Activated CD4-positive, CD25-positive, alpha-beta regulatory T cell treated with anti-CD3 and anti-CD28 coated beads, Interleukin-2, amount 50 U/mL, for 16 hours (primary cell): ENCODE results near the gene KCNJ16.
"Not testable (repeated sequence)": the region's sequence is repeated elsewhere in the genome, so short reads cannot be mapped to it uniquely, and the experiment has no call there.

Experiments used
- DNase-seq: peaks from one replicate; pipeline ENCODE4 v3.0.0-alpha.2; 2020; ENCODE audit warnings: low read depth, low spot score

KCNJ16 gene

DNA sequence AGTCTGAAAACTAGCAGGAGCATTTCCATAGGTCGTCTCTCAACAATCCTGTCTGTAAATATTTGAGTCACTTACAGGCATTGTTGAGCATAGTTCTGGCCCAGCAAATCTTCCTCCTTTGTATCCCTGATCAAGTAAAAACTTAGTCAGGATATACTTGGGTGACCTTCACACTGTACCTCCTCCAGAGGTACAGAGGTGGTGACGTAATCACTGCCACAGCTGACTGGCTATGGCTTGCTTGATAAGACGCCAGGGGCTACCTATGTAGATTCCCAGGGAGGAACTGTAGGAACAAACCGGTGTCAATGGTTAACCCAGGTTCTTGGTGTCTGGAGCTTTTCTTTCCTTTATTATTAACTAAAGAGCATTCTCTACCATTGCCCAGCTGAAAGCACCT is at the start of gene KCNJ16:
TSS of gene KCNJ16 (plus strand) at position 270 of the 400 bp plus-strand sequence. CDS start 56,863 bp downstream, outside the sequence.
- no peak for DNase-seq

DNA sequence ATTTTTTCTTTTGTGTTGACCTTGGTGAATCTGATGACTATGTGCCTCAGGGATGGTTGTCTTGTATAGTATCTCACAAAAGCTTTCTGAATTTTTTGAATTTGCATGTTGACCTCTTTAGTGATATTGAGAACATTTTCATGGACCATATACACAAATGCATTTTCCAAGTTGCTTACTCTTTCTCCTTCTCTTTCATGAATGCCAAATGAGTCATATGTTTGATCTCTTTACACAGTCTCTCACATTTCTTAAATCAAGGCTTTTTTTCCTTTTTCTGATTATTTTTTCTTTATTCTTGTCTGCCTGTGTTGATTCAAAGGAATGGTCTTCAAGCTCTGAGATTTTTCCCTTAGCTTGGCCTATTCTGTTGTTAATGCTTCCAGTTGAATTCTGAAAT is 46.6 kb upstream of the KCNJ16 start:
- DNase-seq = no peak

DNA sequence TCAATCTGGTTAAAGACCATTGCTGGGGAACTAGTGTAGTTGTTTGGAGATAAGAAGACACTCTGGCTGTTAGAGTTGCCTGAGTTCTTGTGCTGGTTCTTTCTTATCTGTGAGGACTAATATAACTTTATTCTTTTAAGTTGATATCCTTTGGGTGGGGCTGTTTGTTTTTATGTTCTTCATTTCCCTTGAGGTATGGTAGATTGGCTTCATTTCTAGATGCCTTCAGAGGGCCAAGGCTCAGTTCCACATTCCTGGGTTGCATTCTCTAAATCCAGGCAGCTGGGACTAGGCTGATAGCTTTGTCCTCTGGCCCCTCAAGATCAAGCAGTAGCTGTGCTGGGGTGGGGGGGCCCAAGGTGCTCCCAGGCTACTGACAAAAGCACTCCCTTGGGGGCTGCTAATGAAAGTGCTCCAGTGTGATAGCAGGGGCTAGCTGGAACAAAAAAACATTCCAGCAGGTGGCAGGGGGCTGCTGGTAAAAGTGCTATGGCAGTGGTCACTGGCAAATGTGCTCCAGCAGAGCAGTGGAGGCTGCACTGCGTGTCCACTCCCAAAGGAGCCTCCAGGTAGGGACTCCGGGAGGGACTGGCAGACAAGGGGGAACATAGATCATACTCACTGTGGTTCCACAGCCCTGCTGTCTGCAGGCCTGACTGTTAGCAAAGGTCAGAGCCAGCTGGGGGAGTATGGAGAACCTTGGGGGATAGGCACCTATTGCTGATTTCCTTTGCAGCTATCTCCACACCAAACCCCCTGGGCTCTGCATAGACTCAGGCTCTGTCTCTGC is 45.9 kb upstream of the KCNJ16 start:
- no peak for DNase-seq

DNA sequence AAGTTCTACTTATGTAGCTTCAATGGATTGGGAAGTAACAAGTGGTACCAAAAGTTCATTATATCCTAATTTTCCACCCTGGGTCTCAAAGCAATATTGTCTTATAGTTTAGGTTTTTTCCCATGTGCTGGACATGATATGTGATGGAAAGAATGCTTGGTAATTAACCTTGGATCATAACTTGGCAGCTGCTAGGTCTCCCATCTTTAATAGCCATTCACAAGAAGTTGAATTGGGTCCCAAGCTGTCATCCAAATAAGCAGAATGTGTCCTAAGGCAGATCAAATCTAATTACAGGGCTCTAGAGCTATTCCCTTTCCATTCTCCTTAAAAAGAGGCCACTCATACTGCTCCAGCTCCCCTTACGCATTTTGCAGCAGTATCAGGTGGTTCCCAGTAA is 44.7 kb upstream of the KCNJ16 start:
- no peak for DNase-seq

DNA sequence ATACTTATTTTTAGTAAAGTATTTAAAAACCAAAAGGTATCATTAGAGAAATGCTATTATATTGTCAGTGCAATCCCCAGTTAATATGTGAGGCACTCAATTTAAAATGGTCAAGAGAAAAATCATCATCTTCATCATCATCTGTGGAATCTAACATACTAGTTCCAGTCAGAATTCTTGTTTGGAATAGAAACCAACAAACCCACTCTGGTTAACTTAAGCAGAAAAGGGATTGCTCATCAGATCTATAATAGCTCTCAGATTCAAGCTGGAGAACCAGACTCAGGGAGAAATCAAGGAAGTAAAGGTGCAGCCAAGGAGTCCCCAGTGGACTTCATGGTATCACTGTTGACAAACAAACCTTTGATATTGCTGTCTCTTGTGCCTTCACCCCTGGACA is 43.7 kb upstream of the KCNJ16 start:
- no peak for DNase-seq

DNA sequence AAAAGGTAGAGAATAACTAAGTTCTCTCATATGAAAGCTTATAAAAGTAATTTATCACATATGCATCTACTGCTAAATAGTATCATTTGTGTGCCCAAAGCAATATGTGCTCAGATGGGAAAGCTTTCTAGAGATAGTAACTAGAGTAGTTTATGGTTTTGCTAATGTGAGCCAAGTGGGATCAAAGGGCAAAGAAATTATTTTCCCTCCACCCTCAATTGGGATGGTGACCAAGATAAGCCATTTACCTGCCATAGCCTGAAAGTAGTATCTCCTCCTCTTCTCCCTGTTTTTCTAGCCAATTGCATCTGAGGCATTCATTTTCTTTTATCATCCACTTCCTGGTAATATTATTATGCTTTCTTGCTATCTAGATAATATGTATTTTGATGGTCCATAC is 41.9 kb upstream of the KCNJ16 start:
- no peak for DNase-seq

DNA sequence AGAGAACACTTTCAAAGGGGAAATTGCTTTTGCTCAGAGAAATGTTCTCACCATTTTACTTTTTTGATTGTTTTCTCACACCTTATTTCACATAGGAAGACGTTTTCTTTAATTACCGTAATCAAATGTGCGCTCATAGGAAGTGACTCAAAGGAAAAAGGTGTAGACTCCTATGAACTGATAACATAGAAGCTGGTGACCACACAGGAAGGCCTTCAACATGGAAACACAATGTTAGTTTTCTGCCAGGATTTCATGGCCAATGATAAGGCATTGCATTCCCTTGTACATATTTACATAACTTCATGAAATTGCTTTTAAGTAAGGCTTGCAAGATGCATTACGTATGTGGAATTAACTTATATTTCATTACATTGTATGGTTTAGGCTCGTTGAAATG is 40.9 kb upstream of the KCNJ16 start:
- DNase-seq = no peak

DNA sequence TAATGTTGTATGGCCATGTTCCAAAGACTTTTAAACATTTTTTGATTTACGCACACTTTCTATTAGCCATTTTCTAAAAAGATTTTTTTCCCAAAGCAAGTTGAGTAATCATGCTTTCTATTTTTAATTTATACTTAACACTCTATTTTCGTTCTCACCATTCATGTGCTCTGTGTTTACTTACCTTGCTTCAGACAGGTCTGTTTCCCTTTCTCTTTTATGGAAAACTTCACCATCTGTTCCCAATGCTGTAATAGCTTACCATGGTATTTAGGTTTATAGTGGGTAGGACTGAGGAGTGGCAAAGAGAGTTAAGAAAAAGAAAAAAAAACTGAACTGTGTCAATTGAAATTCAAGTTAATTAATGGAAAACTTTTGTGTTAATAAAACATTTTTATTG is 37.5 kb upstream of the KCNJ16 start:
- no peak for DNase-seq

DNA sequence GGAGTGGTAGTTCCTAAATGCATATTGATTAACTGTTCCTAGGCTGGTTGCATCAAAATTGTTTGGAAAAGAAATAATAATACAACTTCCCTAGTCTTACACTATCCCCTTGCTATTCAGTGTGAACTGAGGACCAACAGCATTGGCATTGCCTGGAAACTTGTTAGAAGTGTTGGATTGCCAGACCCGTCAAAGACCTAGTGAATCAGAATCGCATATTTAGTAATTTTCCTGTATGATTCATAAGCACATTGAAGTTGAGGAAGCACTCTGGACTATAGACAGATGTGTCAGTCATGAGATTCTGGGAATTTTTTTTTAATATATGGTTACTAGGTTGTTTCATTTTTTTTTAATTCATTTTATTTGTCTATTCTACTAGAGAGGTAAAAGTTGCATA is 34.7 kb upstream of the KCNJ16 start:
- DNase-seq = no peak

DNA sequence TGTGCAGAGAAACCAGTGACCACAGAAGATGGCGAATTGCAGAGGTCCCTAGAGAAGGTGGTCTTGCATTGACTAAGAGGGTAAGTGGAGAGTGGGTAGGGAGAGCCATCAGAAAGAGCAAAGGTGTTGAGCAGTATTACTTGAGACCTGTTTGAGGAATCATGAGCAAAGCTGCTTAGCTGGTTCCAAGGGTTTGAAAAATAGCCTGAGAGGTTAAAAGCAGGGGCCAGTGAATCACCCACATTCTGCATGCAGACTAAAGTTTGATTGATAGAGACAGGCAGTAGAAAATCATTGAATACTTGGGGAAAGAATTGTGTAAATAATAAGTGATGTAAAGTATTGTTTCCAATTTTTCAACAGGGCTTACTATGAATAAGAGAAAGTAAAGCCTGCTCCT is 34.0 kb upstream of the KCNJ16 start:
- DNase-seq = no peak

DNA sequence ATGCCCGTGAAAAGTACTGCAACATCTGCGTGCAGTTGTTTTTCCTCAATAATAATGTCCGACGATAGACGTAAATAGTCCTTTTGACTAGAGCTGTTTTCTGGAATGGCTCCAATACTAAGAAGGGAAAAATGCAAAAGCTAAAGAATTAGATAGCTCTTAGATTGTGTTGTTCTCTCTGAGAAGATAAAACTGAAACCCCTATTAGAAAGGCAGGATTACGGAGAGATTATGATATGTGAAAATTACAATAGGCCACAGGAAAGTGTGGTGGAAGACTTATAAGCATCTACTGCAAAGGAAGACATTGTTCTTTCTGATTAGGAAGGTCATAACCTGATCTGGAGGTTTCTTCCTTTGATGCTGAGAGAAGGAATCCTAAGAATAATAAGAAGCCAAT is 33.5 kb upstream of the KCNJ16 start:
- DNase-seq = no peak

DNA sequence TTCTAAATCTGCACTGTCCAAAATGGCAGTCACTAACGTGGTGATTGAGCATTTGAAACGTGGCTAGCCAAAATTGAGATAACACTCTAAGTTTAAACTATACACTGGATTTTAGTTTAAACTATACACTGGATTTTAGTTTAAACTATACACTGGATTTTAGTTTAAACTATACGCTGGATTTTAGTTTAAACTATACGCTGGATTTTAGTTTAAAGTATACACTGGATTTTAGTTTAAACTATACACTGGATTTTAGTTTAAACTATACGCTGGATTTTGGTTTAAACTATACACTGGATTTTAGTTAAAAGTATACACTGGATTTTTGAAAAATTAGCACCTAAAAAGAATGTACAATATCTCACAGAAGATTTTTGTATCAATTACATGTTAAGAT is 29.2 kb upstream of the KCNJ16 start:
- DNase-seq = not testable (repeated sequence)

DNA sequence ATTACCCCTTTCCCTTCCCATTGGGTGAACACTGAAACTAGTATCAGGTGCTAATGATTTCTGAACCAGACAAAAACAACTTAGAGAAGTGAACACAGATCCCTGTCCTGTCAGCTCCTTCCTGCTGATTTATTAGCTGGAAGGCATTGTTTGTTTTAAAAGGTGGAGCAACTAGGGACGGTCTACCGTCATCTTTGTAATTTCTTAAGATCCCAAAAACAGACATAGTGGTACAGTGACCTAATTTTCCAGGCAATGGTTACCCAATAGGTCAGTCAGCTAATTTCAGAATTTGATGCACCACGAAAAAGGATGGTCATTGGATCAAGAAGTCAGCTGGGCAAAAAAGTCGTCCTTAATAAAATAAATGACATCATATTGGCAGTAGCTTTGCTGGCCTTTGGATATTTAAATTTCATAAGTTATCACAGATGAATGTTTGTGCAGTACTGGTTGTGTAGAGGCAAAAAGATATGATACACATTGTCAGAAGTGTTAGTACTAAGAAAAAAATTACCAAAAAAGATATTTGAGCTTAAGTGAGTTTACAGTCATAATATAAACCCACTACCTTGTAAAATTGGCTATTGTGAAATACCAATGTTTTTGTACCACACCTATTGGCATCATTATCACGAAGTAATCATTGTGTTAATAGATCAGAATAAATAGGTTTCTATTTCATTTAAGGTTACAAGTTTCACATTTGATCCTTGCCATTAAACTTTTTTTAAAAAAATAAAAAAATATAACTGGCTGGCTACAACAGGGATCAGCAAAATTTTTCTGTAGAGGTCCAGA is 27.2 kb upstream of the KCNJ16 start:
- no peak for DNase-seq

DNA sequence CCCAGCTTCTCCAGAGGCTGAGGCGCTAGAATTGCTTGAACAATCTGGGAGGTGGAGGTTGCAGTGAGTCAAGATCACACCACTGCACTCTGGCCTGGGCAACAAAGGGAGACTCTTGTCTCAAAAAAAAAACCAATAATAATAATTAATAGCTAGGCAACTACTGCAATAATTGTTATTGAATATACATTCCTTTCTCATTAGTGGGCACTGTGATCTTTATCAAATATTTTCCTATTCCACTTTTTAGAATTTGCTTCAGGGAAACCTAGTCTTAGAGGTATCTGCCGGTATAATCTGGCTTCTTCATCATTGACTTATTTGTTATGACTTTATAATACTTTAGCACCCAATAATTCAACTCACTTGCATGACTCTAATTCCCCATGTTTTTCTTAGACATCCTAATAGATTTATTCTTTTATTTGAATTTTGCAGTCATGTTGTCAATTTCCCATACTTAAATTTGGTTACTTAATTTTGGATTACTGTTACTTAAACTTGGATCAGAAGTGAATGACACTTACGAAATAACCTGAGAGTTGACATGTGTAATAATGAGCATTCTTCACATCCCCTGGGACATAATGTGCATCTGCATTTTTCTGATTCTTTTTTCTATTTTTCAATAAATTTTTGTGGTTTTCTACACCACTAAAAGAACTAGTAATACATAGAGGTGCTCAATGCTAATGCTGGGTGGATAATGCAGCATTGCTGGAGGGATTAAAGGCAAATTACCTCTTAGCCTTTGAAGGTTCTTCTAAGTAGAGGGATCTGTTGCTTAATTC is 25.0 kb upstream of the KCNJ16 start:
- DNase-seq = no peak

DNA sequence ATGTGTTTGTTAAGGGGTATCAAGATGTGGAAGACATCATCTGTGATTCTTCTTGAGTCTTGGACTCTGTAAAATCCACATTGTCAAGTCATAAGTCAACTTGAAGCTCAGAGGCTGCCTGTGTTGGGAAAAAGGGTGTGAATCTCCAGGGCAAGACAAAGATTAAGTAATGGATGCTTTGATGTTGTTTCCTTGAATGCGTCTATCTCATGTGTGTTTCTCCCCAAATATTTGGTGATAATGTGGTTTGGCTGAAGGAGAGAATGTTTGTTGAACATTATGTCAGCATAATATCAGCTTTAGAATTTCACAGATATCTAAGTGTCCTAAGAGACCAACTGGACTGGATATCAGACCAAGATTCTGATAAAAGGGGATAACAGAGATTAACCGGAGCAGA is 24.1 kb upstream of the KCNJ16 start:
- DNase-seq = no peak

DNA sequence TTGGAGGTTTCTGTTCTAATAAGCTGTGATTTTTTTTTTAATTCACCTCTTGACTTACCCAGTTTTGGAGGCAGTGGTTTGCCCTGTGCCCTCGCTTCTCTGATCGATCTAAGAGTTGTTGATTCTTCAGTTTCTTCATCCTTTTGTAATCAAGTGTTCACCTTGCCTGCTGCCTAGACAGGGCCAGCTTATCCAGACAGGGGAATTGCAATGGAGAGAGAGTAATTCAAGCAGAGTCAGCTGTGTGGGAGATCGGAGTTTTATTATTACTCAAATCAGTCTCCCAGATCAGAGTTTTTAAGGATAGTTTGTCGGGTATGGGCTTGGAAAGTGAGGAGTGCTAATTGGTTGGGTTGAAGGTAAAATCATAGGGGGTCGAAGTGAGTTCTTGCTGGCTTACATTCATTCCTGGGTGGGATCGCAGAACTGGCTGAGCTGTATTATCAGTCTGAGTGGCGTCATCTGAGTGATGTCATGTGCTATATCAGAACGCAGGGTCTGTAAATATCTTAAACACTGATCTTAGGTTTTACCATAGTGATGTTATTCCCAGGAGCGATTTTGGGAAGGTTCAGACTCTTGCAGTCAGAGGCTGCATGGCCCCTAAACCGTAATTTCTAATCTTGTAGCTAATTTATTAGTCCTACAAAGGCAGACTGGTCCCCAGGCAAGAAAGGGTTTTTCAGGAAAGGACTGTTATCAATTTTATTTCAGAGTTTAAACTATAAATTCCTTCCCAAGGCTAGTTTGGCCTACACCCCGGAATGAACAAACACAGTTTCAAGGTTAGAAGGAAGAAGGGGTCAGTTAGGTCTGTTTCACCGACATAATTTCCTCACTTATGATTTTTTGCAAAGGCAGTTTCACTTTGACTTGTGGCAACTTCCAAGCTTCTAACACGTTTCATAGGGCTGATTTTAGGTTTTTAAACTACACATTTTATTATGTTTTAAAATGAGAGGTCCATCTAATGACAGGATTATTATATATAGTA is 21.5 kb upstream of the KCNJ16 start:
- no peak for DNase-seq

DNA sequence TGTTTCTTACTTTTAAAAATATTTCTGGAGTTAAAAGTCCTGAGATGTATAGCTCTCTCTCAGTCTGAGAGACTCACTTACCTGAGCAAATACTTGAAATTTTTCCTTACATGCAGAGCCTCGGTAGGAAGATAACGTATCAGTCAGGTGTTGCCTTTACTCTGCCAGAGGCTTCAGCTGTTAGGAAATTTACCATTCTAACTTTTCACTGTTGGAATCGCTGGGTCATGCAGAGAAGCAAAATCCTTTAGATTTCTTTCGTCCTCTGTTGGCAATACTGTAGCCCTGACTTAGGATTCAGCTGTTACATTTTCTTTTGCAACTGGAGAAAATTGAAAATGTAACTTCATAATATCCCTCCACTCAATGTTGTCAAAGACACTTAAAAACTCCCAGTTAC is 20.0 kb upstream of the KCNJ16 start:
- DNase-seq = no peak

DNA sequence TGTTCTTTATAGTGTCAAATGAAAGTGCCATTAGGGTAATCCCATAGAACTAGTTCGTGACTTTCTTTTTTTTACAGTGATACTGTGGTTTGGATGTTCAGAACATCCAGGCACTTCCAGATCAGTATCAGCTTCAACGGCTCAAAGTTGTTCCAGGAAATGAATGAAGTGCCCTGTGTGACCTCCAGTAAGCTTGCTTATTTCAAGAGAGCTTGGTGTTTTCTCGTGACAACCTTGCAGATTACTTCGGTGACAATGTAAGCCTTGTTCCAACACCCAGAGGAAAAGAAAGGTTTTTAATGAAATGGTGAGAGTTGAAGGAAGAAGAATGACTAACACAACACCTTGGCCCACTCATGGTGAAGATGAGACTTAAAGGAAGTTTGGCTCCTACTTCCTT is 16.0 kb upstream of the KCNJ16 start:
- no peak for DNase-seq

DNA sequence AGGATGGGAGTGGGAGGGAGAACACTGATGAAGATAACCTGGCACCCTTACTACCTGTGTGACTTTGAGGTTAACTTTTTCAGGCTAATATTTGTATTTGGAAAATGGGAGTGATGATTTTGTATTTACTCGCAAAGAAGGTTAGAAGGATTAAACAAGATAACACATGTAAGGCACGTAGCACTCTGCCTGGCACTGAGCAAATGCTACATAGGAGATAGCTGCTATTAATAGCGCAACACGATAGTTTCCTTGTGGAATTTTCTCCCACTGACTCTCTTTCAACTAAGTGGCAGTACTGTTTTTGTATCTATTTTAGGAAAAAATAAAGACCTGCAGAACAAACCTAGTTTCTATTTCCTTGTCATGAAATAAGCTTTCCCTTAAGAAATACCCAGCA is 15.4 kb upstream of the KCNJ16 start:
- no peak for DNase-seq

DNA sequence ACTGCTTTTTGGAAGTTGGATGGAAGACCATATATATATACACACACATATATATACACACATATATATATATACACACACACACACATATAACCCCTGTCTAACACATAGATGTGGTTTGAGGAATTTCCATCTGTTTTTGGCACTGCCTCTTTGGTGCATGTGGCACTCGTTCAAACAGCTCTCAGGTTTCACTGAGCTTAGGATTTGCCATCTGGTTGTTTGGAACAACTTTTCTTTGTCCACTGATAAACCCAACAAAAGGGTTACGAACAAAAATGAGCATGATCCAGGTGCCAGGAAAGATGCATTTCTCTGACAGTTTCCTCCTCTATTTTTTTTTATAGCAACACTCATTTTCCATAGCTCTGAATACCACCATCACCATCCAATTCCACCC is 14.6 kb upstream of the KCNJ16 start:
- no peak for DNase-seq

DNA sequence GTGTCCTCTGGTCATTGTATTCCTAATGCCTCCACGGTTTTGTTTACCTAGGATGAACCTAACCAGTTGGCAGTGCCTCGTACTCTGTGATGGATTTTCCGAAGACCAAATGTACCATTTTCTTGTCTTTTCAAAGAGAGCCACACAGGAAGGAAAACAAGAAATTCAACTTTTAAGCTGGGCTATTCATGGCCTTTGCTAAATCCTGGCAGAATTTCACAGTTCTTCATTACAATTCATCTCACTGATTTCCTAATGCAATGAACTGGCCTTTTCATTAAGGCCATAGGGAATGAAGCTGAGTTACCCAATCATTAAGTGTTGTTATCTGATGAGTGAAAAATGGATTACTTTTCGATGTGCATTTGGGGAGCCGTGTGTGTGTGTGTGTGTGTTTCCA is 7.9 kb upstream of the KCNJ16 start:
- no peak for DNase-seq
